ENCODE data around the gene ACSS3.

ACSS3 gene

DNA sequence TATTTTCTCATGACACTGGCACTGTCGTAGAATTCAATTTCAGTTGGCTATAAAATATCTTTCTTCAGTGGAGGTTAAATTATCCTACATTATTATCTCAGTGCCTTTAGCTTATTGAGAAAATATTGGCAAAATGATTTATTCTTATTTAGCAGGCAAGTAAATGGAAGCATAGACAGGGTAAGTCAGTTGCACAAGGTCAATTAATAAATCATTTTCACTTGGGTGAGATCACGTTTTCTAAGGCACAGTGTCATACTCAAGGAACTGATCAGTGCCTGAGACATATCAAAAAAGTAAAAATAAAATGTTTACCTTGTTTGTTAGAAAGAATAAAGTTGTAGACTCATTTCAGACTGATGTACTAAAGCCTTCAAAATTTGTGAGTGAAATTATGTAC is 95.0 kb downstream of the ACSS3 start:
- CTCF ChIA-PET: interaction anchor here (0.7 kb wide), 1 partner anchor 1827 kb away, joined by 3 read pairs; no protein-coding TSS in a partner anchor
- H3K4me1 ChIP-seq (ENCODE audit: control insufficient read depth, insufficient read depth, low read length): no peaks in the 10 kb centered on the region
- TF ChIP-seq, protein P1, sequence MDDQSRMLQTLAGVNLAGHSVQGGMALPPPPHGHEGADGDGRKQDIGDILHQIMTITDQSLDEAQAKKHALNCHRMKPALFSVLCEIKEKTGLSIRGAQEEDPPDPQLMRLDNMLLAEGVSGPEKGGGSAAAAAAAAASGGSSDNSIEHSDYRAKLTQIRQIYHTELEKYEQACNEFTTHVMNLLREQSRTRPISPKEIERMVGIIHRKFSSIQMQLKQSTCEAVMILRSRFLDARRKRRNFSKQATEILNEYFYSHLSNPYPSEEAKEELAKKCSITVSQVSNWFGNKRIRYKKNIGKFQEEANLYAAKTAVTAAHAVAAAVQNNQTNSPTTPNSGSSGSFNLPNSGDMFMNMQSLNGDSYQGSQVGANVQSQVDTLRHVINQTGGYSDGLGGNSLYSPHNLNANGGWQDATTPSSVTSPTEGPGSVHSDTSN (CRISPR knock-in tag; IDR thresholded peaks at IDR 0.05): no peak
- no peak for TF ChIP-seq ZNF558 (tag by site-specific recombination; IDR thresholded peaks at IDR 0.05)
- TF ChIP-seq ZNF660 (tag by site-specific recombination; IDR thresholded peaks at IDR 0.05): no peak
- TF ChIP-seq ZNF529 (tag by site-specific recombination; IDR thresholded peaks at IDR 0.05; ENCODE audit: insufficient replicate concordance): no peak
- no peak for TF ChIP-seq BCL11B (tag by site-specific recombination; IDR thresholded peaks at IDR 0.05; ENCODE audit: low read depth)
- TF ChIP-seq ZNF623 (tag by site-specific recombination; IDR thresholded peaks at IDR 0.05): no peak
- no peaks in the 10 kb centered on the region for H3K9me3 ChIP-seq (ENCODE audit: control insufficient read depth, insufficient read depth, low read depth, low read length)
- no peak overlapping the region for H3K27ac ChIP-seq (ENCODE audit: extremely low read depth, low read depth, low read length)
- H3K4me3 ChIP-seq (ENCODE audit: low read depth, low read length): no peak overlapping the region
- POLR2A ChIA-PET: no interaction called here
- H3K36me3 ChIP-seq (ENCODE audit: control insufficient read depth in 2 of 2, insufficient read depth in 1 of 2, low read length in 2 of 2): no peaks in the 10 kb centered on the region

- H3K4me1 ChIP-seq (ENCODE audit: control insufficient read depth, insufficient read depth, low read length): no peaks in the 10 kb centered on the region
- no peak overlapping the region for H3K4me3 ChIP-seq (ENCODE audit: low read depth, low read length)
- CTCF ChIA-PET: no interaction called here
- no peak overlapping the region for H3K27ac ChIP-seq (ENCODE audit: extremely low read depth, low read depth, low read length)
- POLR2A ChIA-PET: no interaction called here
- no peaks in the 10 kb centered on the region for H3K9me3 ChIP-seq (ENCODE audit: control insufficient read depth, insufficient read depth, low read depth, low read length)
- H3K36me3 ChIP-seq (ENCODE audit: control insufficient read depth in 2 of 2, insufficient read depth in 1 of 2, low read length in 2 of 2): no peaks in the 10 kb centered on the region
- TF ChIP-seq, protein P1 (CRISPR knock-in tag; IDR thresholded peaks at IDR 0.05): no peak
- TF ChIP-seq ZNF2 (tag by site-specific recombination; IDR thresholded peaks at IDR 0.05): no peak
- TF ChIP-seq ZSCAN16 (tag by site-specific recombination; IDR thresholded peaks at IDR 0.05): no peak
- TF ChIP-seq, protein P2, sequence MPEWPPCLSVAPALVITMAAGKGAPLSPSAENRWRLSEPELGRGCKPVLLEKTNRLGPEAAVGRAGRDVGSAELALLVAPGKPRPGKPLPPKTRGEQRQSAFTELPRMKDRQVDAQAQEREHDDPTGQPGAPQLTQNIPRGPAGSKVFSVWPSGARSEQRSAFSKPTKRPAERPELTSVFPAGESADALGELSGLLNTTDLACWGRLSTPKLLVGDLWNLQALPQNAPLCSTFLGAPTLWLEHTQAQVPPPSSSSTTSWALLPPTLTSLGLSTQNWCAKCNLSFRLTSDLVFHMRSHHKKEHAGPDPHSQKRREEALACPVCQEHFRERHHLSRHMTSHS (tag by site-specific recombination; IDR thresholded peaks at IDR 0.05): no peak
- TF ChIP-seq ZNF292 (tag by site-specific recombination; IDR thresholded peaks at IDR 0.05; ENCODE audit: borderline replicate concordance, low read depth): no peak
- no peak for TF ChIP-seq ZNF398 (tag by site-specific recombination; IDR thresholded peaks at IDR 0.05)
- TF ChIP-seq OSR2 (tag by site-specific recombination; IDR thresholded peaks at IDR 0.05): no peak
- no peak for TF ChIP-seq HOXC10 (CRISPR knock-in tag; IDR thresholded peaks at IDR 0.05)
- TF ChIP-seq ZNF629 (tag by site-specific recombination; IDR thresholded peaks at IDR 0.05): no peak
- TF ChIP-seq ZSCAN18 (tag by site-specific recombination; IDR thresholded peaks at IDR 0.05): no peak
- TF ChIP-seq GFI1B (tag by site-specific recombination; IDR thresholded peaks at IDR 0.05): no peak
- no peak for TF ChIP-seq SETDB1 (IDR thresholded peaks at IDR 0.05; ENCODE audit: insufficient read length, low read length)
- no peak for TF ChIP-seq GLI4 (tag by site-specific recombination; IDR thresholded peaks at IDR 0.05)
- no peak for TF ChIP-seq ZNF362 (tag by site-specific recombination; IDR thresholded peaks at IDR 0.05)
- TF ChIP-seq, protein P3, sequence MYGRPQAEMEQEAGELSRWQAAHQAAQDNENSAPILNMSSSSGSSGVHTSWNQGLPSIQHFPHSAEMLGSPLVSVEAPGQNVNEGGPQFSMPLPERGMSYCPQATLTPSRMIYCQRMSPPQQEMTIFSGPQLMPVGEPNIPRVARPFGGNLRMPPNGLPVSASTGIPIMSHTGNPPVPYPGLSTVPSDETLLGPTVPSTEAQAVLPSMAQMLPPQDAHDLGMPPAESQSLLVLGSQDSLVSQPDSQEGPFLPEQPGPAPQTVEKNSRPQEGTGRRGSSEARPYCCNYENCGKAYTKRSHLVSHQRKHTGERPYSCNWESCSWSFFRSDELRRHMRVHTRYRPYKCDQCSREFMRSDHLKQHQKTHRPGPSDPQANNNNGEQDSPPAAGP (tag by site-specific recombination; IDR thresholded peaks at IDR 0.05): no peak
- TF ChIP-seq ZNF510 (tag by site-specific recombination; IDR thresholded peaks at IDR 0.05; ENCODE audit: insufficient replicate concordance): no peak
Measured at GRCh38 chr12:81174664-81175063, 96.8 kb downstream of the ACSS3 start.
